DOHH2 (cell line): ENCODE measurements around the gene IPCEF1.

Source experiments
- H3F3A ChIP-seq: fragments of 200-600 bp; sonication (generic), shearing (Covaris generic); 2 replicates; pipeline ENCODE4 v1.6.0; 2016; ENCODE audit warnings: antibody characterized with exemption, mild to moderate bottlenecking; ENCODE audit not compliant: control insufficient read depth, insufficient read depth
- H3K27ac ChIP-seq: fragments of 200-600 bp; sonication (generic); 2 replicates; pipeline ENCODE4 v1.5.1; 2014; ENCODE audit warnings: low read depth, mild to moderate bottlenecking, low read length, moderate library complexity
- H3K27me3 ChIP-seq: fragments of 200-600 bp; sonication (generic); 2 replicates; pipeline ENCODE4 v1.6.1; 2014; ENCODE audit warnings: mild to moderate bottlenecking, low read length, mixed read lengths; ENCODE audit not compliant: control insufficient read depth
- H3K36me3 ChIP-seq: fragments of 200-600 bp; sonication (generic); 2 replicates; pipeline ENCODE4 v1.6.1; 2014; ENCODE audit warnings: mild to moderate bottlenecking, low read length, moderate library complexity, mixed read lengths; ENCODE audit not compliant: control insufficient read depth
- H3K4me1 ChIP-seq: fragments of 200-600 bp; sonication (generic); 2 replicates; pipeline ENCODE4 v1.6.1; 2014; ENCODE audit warnings: mild to moderate bottlenecking, low read length, mixed read lengths; ENCODE audit not compliant: control insufficient read depth
- H3K4me2 ChIP-seq: fragments of 200-600 bp; sonication (generic); 2 replicates; pipeline ENCODE4 v1.6.0; 2014; ENCODE audit warnings: mild to moderate bottlenecking, low read length, moderate library complexity
- H3K4me3 ChIP-seq: fragments of 200-600 bp; sonication (generic); 2 replicates; pipeline ENCODE4 v1.5.1; 2014; ENCODE audit warnings: mild to moderate bottlenecking, low read length, mixed read lengths
- H3K79me2 ChIP-seq: fragments of 200-600 bp; sonication (generic); 2 replicates; pipeline ENCODE4 v1.6.1; 2014; ENCODE audit warnings: mild to moderate bottlenecking, low read length, mixed read lengths; ENCODE audit not compliant: control insufficient read depth
- H3K9me2 ChIP-seq: fragments of 200-600 bp; sonication (generic); replicated peaks from 2 replicates; pipeline ENCODE4 v1.6.1; 2014; ENCODE audit warnings: mild to moderate bottlenecking, low read length, mixed read lengths; ENCODE audit not compliant: control insufficient read depth
- H3K9me3 ChIP-seq: fragments of 200-600 bp; sonication (generic); 2 replicates; pipeline ENCODE4 v1.6.1; 2014; ENCODE audit warnings: antibody characterized with exemption, low read length, mixed read lengths; ENCODE audit not compliant: control insufficient read depth, insufficient read depth
- H4K20me1 ChIP-seq: fragments of 200-600 bp; sonication (generic); 2 replicates; pipeline ENCODE4 v1.6.0; 2014; ENCODE audit warnings: low read depth, mild to moderate bottlenecking, antibody characterized with exemption, low read length, moderate library complexity; ENCODE audit not compliant: control insufficient read depth, insufficient read depth
- CTCF ChIP-seq: fragments of 200-600 bp; sonication (generic); IDR thresholded peaks from one replicate; pipeline ENCODE4 v1.5.1; 2014; ENCODE audit warnings: antibody characterized with exemption, mild to moderate bottlenecking, low read depth, low read length; ENCODE audit not compliant: poor library complexity, severe bottlenecking
- EZH2phosphoT487 ChIP-seq: fragments of 200-600 bp; sonication (generic); IDR thresholded peaks from 2 replicates; pipeline ENCODE4 v1.6.1; 2017; ENCODE audit warnings: borderline replicate concordance, mild to moderate bottlenecking, antibody characterized with exemption, low read length, moderate library complexity, mixed read lengths

IPCEF1 gene

GRCh38 chr6:154347981-154348380, 8.6 kb downstream of the IPCEF1 start:
- Histone ChIP-seq H3K9me2 (no peaks in the 10 kb centered on the region), H4K20me1 (no peaks in the 10 kb centered on the region), H3K4me3 (no peak overlapping the region), H3K4me2 (no peak overlapping the region), H3K36me3 (no peaks in the 10 kb centered on the region), H3F3A (no peaks in the 10 kb centered on the region), H3K27ac (no peak overlapping the region), H3K4me1 (no peaks in the 10 kb centered on the region), H3K79me2 (no peaks in the 10 kb centered on the region), H3K27me3 (no peaks in the 10 kb centered on the region), H3K9me3 (peaks cover 4% of the 10 kb centered on the region; the same call in 1 of the 2 replicates)
- TF ChIP-seq CTCF (no peak), EZH2phosphoT487 (no peak)

- no peaks in the 10 kb centered on the region for H3K79me2 ChIP-seq
- H3F3A ChIP-seq, result no peaks in the 10 kb centered on the region
- no peak overlapping the region for H3K27ac ChIP-seq
- no peak overlapping the region for H3K4me2 ChIP-seq
- no peaks in the 10 kb centered on the region for H3K27me3 ChIP-seq
- no peaks in the 10 kb centered on the region for H3K36me3 ChIP-seq
- peaks cover 4% of the 10 kb centered on the region; the same call in 1 of the 2 replicates for H3K9me3 ChIP-seq
- no peak overlapping the region for H3K4me3 ChIP-seq
- no peaks in the 10 kb centered on the region for H3K9me2 ChIP-seq
- H4K20me1 ChIP-seq, result no peaks in the 10 kb centered on the region
- no peaks in the 10 kb centered on the region for H3K4me1 ChIP-seq
- no peak for TF ChIP-seq EZH2phosphoT487
- TF ChIP-seq CTCF, result no peak
These were observed 10.8 kb downstream of the IPCEF1 start for GRCh38 chr6:154345811-154346210.

GRCh38 chr6:154343473-154344308, 12.9 kb downstream of the IPCEF1 start:
- Histone ChIP-seq H3K4me3 (no peak overlapping the region), H3K27ac (no peak overlapping the region), H3K4me1 (no peaks in the 10 kb centered on the region), H3K9me2 (no peaks in the 10 kb centered on the region), H3K9me3 (peaks cover 4% of the 10 kb centered on the region; the same call in 1 of the 2 replicates), H3K36me3 (no peaks in the 10 kb centered on the region), H3K27me3 (no peaks in the 10 kb centered on the region), H3K79me2 (no peaks in the 10 kb centered on the region), H4K20me1 (no peaks in the 10 kb centered on the region), H3F3A (no peaks in the 10 kb centered on the region), H3K4me2 (no peak overlapping the region)
- TF ChIP-seq CTCF (no peak), EZH2phosphoT487 (no peak)
